ENCODE measurements around the gene LRCH3. TPM values are rescaled to one million over a fixed set of nuclear protein-coding genes. Genes with fewer than 3 reads are reported as not detected.

The LRCH3 gene
- total RNA-seq, 1 donor from 2014 or later: 22.2 TPM

- DNase-seq (ENCODE audit: low spot score in 2 of 2): no peak
- no peaks in the 10 kb centered on the region for H3K9me3 ChIP-seq
- no peaks in the 10 kb centered on the region for H3K4me1 ChIP-seq
- intact Hi-C loops (cut with DNase I): no loop called here
- peaks cover 42 to 71% of the 10 kb centered on the region in 2 donors for H3K36me3 ChIP-seq
- no peaks in the 10 kb centered on the region for H3K27me3 ChIP-seq
- H3K4me3 ChIP-seq: no peak overlapping the region
- no peak overlapping the region for H3K27ac ChIP-seq
- TF ChIP-seq CTCF (IDR thresholded peaks at IDR 0.05): no peak
These were observed 38.5 kb downstream of the LRCH3 start for GRCh38 chr3:197829397-197830045.

DNA sequence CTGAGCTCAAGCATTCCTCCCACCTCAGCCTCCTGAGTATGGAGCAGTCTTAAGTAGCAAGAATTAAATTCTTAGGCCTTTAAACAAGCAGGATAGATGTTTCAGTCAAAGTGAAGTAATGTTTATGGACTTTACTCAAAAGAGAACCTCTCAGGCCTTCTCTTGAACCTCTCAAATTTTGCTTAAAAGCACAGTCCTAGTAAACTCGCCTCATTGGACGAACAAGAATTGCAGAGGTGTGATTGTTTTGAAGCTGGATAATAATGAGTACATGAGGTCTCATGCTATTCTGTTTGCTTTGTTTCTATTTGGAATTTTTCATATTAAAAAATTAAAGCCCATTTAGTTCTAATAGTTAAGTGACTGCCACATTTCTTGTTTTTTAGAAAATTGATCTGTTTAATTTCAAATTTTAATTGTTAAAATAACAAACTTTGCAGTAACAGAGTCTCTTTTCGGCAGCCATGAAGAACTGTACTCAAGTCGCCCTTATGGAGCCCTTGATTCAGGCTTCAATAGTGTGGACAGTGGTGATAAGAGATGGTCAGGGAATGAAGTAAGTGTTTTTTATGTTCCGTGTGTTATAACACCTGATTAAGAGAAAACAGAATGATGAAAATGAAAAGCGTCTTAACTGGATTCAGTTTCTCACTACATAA, 39.4 kb downstream of the LRCH3 start:
- intact Hi-C loops (cut with DNase I): no loop called here
- H3K36me3 ChIP-seq: peaks cover 42 to 79% of the 10 kb centered on the region in 2 donors

GRCh38 chr3:197830967-197831313, 39.9 kb downstream of the LRCH3 start:
- Histone ChIP-seq H3K4me1 (no peaks in the 10 kb centered on the region), H3K36me3 (peaks cover 47 to 83% of the 10 kb centered on the region in 2 donors), H3K27me3 (no peaks in the 10 kb centered on the region), H3K9me3 (no peaks in the 10 kb centered on the region), H3K4me3 (no peak overlapping the region), H3K27ac (no peak overlapping the region)
- no peak for DNase-seq (ENCODE audit: low spot score in 2 of 2)
- TF ChIP-seq CTCF (IDR thresholded peaks at IDR 0.05): no peak
- intact Hi-C loops (cut with DNase I): no loop called here

More for the DNA sequence above, 39.4 kb downstream of the LRCH3 start:
- no peak for TF ChIP-seq CTCF (IDR thresholded peaks at IDR 0.05)
- H3K4me3 ChIP-seq: no peak overlapping the region
- no peak for DNase-seq (ENCODE audit: low spot score in 2 of 2)
- no peaks in the 10 kb centered on the region for H3K9me3 ChIP-seq
- H3K27ac ChIP-seq: no peak overlapping the region
- no peaks in the 10 kb centered on the region for H3K4me1 ChIP-seq
- no peaks in the 10 kb centered on the region for H3K27me3 ChIP-seq

DNA sequence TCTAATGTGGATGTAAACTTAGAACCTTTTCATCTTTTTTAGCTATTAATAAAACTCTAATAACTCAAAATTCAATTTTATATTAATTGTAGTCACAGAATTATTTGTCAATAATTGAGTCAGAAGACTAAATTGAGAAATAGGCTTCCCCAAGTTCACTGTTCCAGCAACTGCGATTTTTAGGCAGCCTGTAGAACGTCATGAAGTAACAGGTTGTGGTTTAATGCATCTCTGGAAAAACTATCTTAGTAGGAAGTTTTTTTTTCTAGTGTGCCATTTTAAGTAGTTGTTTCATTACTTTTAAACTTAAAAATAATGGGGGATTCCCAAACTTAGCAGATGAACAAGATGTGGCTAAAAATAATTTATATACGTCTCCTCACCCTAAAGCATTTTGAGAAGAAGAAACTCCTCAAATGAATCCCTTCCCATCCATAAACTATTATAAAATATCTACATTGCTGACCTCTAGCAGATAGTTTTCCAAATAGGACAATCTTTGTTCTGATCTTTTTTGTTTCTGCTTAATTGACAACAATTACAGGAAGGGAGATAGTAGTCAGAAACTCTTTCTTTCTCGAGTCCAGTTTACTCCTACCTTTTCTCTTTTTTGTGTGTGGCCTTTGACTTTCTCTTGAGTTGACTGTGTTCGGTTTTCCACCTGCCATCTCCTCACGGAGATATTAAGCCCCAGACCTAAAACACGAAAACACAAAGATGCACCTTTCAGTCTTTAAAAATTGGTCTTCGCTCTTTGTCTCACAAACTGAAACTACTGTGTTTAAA, 43.1 kb downstream of the LRCH3 start:
- Histone ChIP-seq H3K9me3 (no peaks in the 10 kb centered on the region), H3K36me3 (peaks cover 34 to 73% of the 10 kb centered on the region in 2 donors), H3K27ac (no peak overlapping the region), H3K27me3 (no peaks in the 10 kb centered on the region), H3K4me1 (no peaks in the 10 kb centered on the region), H3K4me3 (no peak overlapping the region)
- no peak for DNase-seq (ENCODE audit: low spot score in 2 of 2)
- intact Hi-C loops (cut with DNase I): no loop called here
- no peak for TF ChIP-seq CTCF (IDR thresholded peaks at IDR 0.05)

- H3K4me1 ChIP-seq: no peaks in the 10 kb centered on the region
- peaks cover 38 to 73% of the 10 kb centered on the region in 2 donors for H3K36me3 ChIP-seq
- H3K27me3 ChIP-seq: no peaks in the 10 kb centered on the region
- no peak overlapping the region for H3K4me3 ChIP-seq
- intact Hi-C loops (cut with DNase I): no loop called here
- TF ChIP-seq CTCF (IDR thresholded peaks at IDR 0.05): no peak
- no peaks in the 10 kb centered on the region for H3K9me3 ChIP-seq
- no peak overlapping the region for H3K27ac ChIP-seq
- DNase-seq (ENCODE audit: low spot score in 2 of 2): no peak
These were observed 44.5 kb downstream of the LRCH3 start for GRCh38 chr3:197835509-197835908.

Data from ascending aorta (tissue), 2 donors.